HG02763 (cell line): ENCODE results near the gene PAPOLB.
"Not testable (repeated sequence)": the region's sequence is repeated elsewhere in the genome, so short reads cannot be mapped to it uniquely, and the experiment has no call there.

Experiments
- ATAC-seq: cut with Tn5 transposase; IDR thresholded peaks from one replicate; pipeline ENCODE4 v1.9.1; 2021; ENCODE audit warnings: mild to moderate bottlenecking, moderate library complexity; ENCODE audit not compliant: unreplicated experiment

Gene PAPOLB

GRCh38 chr7:4861673-4862072, at the start of gene PAPOLB:
TSS of gene PAPOLB (minus strand) at chr7:4862030. CDS start at chr7:4861810, 220 bp downstream.
- no peak for ATAC-seq

DNA sequence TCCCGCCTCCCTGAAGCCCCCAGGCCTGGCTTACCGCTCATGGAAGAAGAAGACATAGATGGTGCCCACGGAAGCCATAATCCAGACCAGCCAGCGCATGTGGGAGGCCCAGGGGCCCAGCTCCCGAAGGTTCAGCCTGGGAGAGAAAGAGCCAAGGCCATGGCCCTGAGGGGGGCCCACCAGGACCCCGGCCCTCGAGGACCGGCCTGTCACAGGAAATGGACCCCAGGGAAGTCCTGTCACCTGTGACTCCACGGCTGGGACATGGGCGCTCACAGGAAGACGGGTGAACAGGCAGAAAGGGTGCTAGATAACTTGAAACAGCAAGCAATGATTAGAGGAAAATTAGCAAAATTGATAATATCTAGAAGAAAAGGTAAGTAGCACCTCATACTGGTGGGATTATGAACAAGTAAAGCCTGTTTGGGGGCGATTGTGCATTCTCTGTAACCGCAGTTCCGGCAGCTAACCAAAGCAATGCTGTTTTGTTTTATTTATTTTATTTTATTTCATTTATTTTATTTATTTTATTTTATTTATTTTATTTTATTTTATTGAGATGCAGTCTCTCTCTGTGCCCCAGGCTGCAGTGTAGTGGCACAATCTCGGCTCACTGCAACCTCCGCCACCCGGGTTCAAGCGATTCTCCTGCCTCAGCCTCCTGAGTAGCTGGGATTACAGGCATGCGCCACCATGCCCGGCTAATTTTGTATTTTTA, 49.4 kb upstream of the PAPOLB start:
- no peak for ATAC-seq

DNA sequence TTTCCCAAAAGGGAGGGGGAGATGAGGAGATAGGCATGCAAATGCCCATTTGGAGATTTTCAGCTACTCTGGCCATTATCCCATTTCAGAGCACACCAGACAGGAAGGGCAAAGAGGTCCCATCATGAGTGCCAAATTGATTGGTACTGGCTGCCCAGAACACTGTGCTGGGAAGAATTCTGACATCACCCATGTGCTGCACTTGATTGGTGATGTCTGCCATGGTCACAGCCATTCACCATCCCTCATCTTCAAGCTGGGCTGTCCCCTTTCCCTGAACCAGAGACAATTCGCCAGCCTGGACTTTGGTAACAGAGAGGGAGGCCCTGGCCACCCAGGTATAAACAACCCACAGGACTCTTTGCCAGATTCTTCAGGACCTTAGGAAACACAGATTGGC, 44.9 kb upstream of the PAPOLB start:
- no peak for ATAC-seq

GRCh38 chr7:4905171-4905570, 43.3 kb upstream of the PAPOLB start:
- ATAC-seq = no peak

DNA sequence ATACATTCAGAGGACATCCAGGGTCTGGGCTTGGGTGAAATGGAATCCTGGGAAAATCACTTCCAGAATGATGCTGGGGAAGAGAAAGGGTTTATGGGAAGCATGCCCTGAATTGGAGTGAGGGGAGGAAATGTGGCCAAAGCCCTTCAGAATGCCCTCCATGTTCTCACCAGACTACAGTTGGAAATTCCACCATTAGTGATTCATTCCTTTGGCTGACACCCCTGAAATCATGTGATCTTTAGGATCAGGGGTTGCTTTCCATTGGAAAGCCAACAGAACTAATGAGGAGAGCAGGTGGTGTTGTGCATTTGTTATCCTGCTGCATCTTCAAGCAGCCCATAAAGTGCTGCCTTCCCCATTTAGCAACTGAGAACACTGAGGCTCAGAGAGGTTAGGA, 42.5 kb upstream of the PAPOLB start:
- ATAC-seq = no peak

- no peak for ATAC-seq
Measured at GRCh38 chr7:4895766-4896165, 33.9 kb upstream of the PAPOLB start.

GRCh38 chr7:4894482-4894881, 32.7 kb upstream of the PAPOLB start:
- no peak for ATAC-seq

DNA sequence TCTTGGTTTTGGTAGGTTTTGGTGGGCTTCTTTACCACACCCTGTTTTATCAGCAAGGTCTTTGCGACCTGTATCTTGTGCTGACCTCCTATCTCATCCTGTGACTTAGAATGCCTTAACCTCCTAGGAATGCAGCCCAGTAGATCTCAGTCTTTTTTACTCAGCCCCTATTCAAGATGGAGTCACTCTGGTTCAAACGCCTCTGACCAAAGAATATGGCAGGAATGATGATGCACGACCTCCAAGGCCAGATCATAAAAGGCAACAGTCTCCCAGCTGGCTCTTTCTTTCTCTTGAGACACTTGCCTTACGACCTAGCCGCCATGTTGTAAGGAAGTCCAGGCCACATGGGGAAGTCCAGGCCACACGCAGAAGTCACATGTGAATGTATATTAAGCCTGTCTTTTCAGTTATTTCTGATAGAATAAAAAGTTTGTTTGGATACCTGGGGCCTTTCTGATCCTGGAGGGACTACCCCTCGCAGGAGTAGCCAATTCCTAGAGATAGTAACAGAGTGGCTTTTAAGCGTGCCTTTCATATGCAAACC, 32.2 kb upstream of the PAPOLB start:
- ATAC-seq = no peak

- ATAC-seq = not testable (repeated sequence)
Measured at GRCh38 chr7:4893188-4893587, 31.4 kb upstream of the PAPOLB start.

DNA sequence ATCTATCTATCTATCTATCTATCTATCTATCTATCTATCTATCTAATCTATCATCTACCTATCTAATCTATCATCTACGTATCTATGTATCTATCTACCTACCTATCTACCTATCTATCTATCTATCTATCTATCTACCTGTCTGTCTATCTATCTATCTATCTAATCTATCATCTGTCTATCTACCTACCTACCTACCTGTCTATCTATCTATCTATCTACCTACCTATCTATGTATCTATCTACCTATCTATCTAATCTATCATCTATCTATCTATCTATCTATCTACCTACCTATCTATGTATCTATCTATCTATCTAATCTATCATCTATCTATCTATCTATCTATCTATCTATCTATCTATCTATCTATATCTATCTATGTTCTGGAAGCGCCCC, 29.7 kb upstream of the PAPOLB start:
- ATAC-seq = not testable (repeated sequence)

DNA sequence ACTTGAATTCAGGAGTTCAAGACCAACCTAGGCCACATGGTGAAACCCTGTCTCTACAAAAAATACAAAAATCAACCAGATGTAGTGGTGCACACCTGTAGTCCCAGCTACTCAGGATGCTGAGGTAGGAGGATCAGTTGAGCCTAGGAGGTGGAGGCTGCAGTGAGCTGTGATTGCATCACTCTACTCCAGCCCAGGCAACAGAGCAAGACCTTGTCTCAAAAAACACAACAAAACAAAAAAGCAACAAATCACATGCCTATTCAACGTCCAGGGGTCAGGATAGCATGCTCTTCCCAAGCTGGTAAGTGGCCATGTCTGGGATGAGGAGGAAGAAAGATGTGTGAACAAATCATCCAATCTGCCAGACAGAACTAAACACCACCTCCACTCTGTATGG, 27.9 kb upstream of the PAPOLB start:
- ATAC-seq = no peak

DNA sequence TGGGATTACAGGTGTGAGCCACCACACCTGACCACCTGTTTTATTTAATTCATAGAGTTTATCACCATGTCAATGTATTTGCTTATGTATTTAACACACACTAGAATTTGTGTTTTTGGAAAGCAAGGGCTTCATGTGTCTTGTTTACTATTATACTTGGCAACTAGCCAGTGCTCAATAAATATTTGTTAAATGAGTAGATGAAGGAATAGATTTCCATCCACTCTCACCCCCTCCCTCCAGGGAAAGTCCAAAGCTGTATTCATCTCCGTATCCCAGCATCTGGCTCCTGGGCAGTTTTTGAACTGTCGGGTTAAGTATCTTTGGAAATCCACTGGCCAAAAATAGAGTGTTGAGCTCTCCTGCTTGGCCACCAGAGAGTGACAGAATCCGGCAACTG, 26.3 kb upstream of the PAPOLB start:
- ATAC-seq = no peak

GRCh38 chr7:4886671-4887070, 24.8 kb upstream of the PAPOLB start:
- no peak for ATAC-seq

- ATAC-seq = no peak
Measured at GRCh38 chr7:4885317-4885807, 23.5 kb upstream of the PAPOLB start.

DNA sequence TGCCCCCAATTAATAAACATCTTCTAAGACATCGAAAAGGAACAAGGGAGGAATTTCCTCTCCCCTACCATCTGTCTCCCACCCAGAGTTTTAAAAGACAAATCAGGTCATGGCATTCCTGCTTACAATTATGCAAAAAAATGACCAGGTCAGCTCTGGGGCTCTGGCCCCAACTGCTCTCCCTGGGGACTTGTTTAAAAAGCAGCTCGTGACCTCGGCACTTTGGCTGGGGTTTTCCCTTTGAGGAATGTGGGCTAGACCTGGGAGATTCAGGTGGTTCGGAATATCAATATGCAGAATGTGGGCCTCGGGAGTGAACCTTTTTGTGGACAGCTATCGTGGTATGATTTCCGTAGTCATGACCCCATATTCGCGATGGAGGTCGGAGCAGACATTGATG, 22.3 kb upstream of the PAPOLB start:
- ATAC-seq = no peak

- ATAC-seq = no peak
Measured at GRCh38 chr7:4883372-4884144, 21.7 kb upstream of the PAPOLB start, which contains the start of gene RADIL. TSS of gene RADIL (minus strand) at chr7:4883716. CDS start at chr7:4878139, 5,577 bp downstream.

DNA sequence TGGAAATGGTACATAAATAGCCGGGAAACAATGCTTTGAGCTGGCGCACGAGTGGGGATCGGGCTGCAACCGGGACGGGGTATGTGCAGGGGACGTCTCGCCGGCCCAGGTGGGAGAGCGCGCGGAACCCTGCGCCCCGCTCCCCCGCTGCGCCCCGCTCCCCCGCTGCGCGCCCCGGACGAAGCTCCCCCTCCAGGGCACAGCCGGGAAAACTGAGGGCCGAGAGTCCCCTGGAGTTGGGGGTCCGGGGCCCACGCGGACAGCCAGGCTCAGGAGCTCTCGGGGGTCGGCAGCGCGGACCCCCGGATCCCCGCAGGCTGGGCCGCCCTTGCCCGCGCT, 21.2 kb upstream of the PAPOLB start:
- no peak for ATAC-seq

DNA sequence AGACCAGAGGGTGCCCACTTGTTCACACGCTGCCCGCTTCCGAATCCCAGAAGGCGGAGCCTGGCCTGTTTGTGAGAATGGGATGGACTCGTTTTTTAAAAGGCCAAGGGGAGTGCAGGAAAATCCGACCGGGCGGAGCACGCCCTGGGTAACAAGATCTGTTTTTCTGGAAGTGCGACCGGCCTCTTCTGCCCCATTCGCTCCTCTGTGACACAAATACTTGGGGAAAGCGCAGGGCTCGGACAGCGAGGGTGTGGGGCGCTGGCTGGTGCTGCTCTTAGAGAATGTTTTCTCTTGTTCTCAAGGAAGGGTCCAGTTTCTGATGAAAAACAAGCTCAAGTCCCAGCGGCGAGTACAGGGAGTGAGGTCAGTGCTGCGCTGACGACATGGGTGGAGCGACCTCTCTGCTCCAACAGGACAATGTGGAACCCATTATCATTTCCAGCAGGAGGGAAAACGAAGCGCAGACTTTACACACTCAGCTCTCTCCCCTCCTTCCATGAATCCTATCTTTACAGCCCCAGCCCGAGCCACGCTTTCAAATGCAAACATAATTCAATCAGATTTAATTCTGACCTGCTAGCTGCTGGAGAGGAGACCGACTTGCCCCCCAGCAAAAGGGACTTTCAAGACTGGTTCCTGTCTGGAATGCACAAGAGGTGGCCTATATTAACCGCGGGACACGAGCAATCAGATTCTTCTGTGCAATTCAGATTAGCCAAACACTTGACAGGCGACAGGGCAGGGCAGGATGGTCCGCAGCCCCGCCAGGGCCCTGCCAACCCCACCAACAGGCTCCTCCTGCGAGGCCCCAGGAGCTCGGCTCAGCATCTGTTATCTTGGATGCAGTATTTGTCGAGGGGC, 20.6 kb upstream of the PAPOLB start:
- no peak for ATAC-seq

DNA sequence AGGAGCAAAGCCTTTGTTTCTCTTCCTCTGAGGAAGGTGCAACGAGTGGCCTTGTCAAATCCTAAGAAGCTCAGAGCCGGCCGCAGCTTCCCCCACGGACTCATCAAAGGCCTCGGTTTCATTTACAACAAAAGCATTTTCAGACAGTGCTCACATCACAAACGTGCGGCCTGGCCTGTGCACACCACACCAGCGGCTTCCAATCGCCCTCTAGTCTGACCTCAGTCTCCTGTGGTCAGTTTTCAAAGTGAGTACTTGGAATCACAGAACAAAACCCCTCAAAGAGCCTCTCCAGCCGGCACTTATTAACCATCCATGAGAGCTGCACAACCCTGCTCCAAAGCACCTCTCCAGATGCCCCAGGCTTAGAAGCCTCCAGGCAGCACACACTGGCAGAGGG, 18.4 kb upstream of the PAPOLB start:
- no peak for ATAC-seq

GRCh38 chr7:4879396-4880081, 17.7 kb upstream of the PAPOLB start:
- ATAC-seq = no peak
